DND-41 (cell line): ENCODE measurements around the gene DDIT4.

Source experiments
- ATAC-seq: fragments of 200-7000 bp; cut with Tn5 transposase; 3 replicates; pipeline ENCODE4 v1.9.1; 2021; ENCODE audit warnings: low read depth; ENCODE audit not compliant: insufficient read depth
- DNase-seq: peaks from one replicate; pipeline ENCODE4 v3.0.0-alpha.2; 2020
- H2AFZ ChIP-seq: 2 replicates; pipeline ENCODE4 v1.6.0; 2012; ENCODE audit warnings: low read depth, low read length
- H3K27ac ChIP-seq: 2 replicates; pipeline ENCODE4 v1.5.1; 2012; ENCODE audit warnings: low read length, inconsistent platforms
- H3K27me3 ChIP-seq: fragments of 200-600 bp; sonication (generic); 2 replicates; pipeline ENCODE4 v1.6.0; 2012; ENCODE audit warnings: low read length, mild to moderate bottlenecking, inconsistent platforms; ENCODE audit not compliant: insufficient read depth, poor library complexity
- H3K36me3 ChIP-seq: 2 replicates; pipeline ENCODE4 v1.5.1; 2012; ENCODE audit warnings: low read length, inconsistent platforms; ENCODE audit not compliant: insufficient read depth
- H3K4me1 ChIP-seq: 2 replicates; pipeline ENCODE4 v1.5.1; 2012; ENCODE audit warnings: mild to moderate bottlenecking, low read length; ENCODE audit not compliant: insufficient read depth
- H3K4me2 ChIP-seq: 2 replicates; pipeline ENCODE4 v1.6.0; 2012; ENCODE audit warnings: mild to moderate bottlenecking, moderate library complexity, low read length, inconsistent platforms; ENCODE audit not compliant: insufficient read depth
- H3K4me3 ChIP-seq, 2 experiments: fragments of 200-600 bp in 1 of 2; shearing (Covaris generic) in 1 of 2; 2 replicates each; pipeline ENCODE4 v1.5.1; 2012 to 2016; ENCODE audit warnings: inconsistent platforms in 2 of 2, low read length in 2 of 2, mild to moderate bottlenecking in 2 of 2, low read depth in 1 of 2, moderate library complexity in 1 of 2
- H3K79me2 ChIP-seq: 2 replicates; pipeline ENCODE4 v1.6.0; 2012; ENCODE audit warnings: low read length, inconsistent platforms; ENCODE audit not compliant: insufficient read depth
- H3K9ac ChIP-seq: 2 replicates; pipeline ENCODE4 v1.6.0; 2012; ENCODE audit warnings: low read depth, mild to moderate bottlenecking, inconsistent platforms, low read length, moderate library complexity
- H3K9me3 ChIP-seq: 2 replicates; pipeline ENCODE4 v1.5.1; 2012; ENCODE audit warnings: low read length, moderate library complexity, mild to moderate bottlenecking, inconsistent platforms; ENCODE audit not compliant: insufficient read depth, severe bottlenecking
- H4K20me1 ChIP-seq: 2 replicates; pipeline ENCODE4 v1.6.0; 2012; ENCODE audit warnings: low read length; ENCODE audit not compliant: insufficient read depth
- CTCF ChIP-seq: IDR thresholded peaks from 2 replicates; pipeline ENCODE4 v1.5.1; 2012; ENCODE audit warnings: borderline replicate concordance, low read length, moderate library complexity, mild to moderate bottlenecking; ENCODE audit not compliant: poor library complexity, severe bottlenecking; ENCODE audit errors: extremely low read depth
- EZH2 ChIP-seq: IDR thresholded peaks from 3 replicates; pipeline ENCODE4 v1.6.1; 2012; ENCODE audit warnings: borderline replicate concordance, low read depth, mild to moderate bottlenecking, moderate library complexity, low read length, inconsistent platforms; ENCODE audit not compliant: severe bottlenecking

Gene DDIT4

GRCh38 chr10:72320676-72321247 lies 47.0 kb downstream of the DDIT4 start:
- peaks cover 92% of the 10 kb centered on the region for H3K4me1 ChIP-seq
- DNase-seq (peak; percentile 94), ATAC-seq (peak; percentile 74)
- H3K9me3 ChIP-seq: no peaks in the 10 kb centered on the region
- peak overlapping the region; percentile 71 for H3K4me2 ChIP-seq
- peak overlapping the region in 1 of 2 experiments; percentile 38; a peak in 1 of 4 replicates for H3K4me3 ChIP-seq
- H3K36me3 ChIP-seq: no peaks in the 10 kb centered on the region
- no peak for TF ChIP-seq EZH2
- TF ChIP-seq CTCF: no peak
- no peaks in the 10 kb centered on the region for H3K27me3 ChIP-seq
- H3K27ac ChIP-seq: peak overlapping the region; percentile 98
- H3K9ac ChIP-seq: peak overlapping the region; percentile 87
- H4K20me1 ChIP-seq: no peaks in the 10 kb centered on the region
- H2AFZ ChIP-seq: no peak overlapping the region
- H3K79me2 ChIP-seq: peaks cover 9% of the 10 kb centered on the region

- ATAC-seq: no peak
Measured at GRCh38 chr10:72321248-72322029, 47.7 kb downstream of the DDIT4 start.

DNA sequence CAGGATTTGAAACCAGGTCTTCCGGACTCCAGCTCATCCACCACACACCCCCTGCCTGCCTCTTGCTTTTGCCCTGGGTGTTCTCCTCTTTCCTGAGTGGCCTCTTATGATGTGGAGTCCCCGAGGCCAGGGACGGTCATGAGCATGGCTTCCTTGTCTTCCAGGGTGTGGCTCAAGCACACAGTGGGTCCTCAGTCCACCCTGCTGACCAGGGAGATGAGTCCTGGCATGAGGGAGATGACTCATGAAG lies 48.2 kb downstream of the DDIT4 start:
- TF ChIP-seq EZH2 (no peak), CTCF (no peak)
- H3K36me3 ChIP-seq: no peaks in the 10 kb centered on the region; the same call in 1 of the 2 replicates
- H3K4me3 ChIP-seq: peak overlapping the region in 1 of 2 experiments; percentile 38; a peak in 1 of 4 replicates
- no peak for DNase-seq
- H3K9ac ChIP-seq: peak overlapping the region; percentile 87
- H4K20me1 ChIP-seq: no peaks in the 10 kb centered on the region
- no peak for ATAC-seq
- no peaks in the 10 kb centered on the region for H3K9me3 ChIP-seq
- no peak overlapping the region for H2AFZ ChIP-seq
- H3K4me2 ChIP-seq: peak overlapping the region; percentile 71
- no peaks in the 10 kb centered on the region for H3K27me3 ChIP-seq
- H3K27ac ChIP-seq: peak overlapping the region; percentile 98
- H3K4me1 ChIP-seq: peaks cover 85% of the 10 kb centered on the region
- peaks cover 12% of the 10 kb centered on the region for H3K79me2 ChIP-seq

More at GRCh38 chr10:72321248-72322029, 47.7 kb downstream of the DDIT4 start:
- H3K9ac ChIP-seq: peak overlapping the region; percentile 87
- peaks cover 9% of the 10 kb centered on the region for H3K79me2 ChIP-seq
- DNase-seq: peak; percentile 53
- H2AFZ ChIP-seq: no peak overlapping the region
- H4K20me1 ChIP-seq: no peaks in the 10 kb centered on the region
- no peaks in the 10 kb centered on the region for H3K27me3 ChIP-seq
- H3K4me1 ChIP-seq: peaks cover 85% of the 10 kb centered on the region
- no peaks in the 10 kb centered on the region for H3K36me3 ChIP-seq
- H3K4me3 ChIP-seq: peak overlapping the region in 1 of 2 experiments; percentile 38; a peak in 1 of 4 replicates
- no peak for TF ChIP-seq EZH2
- TF ChIP-seq CTCF: no peak
- peak overlapping the region; percentile 98 for H3K27ac ChIP-seq
- no peaks in the 10 kb centered on the region for H3K9me3 ChIP-seq
- H3K4me2 ChIP-seq: peak overlapping the region; percentile 71
